GM10248 (cell line): ENCODE measurements around the gene DACH1.

Experiments used
- CTCF ChIA-PET: fragments of 300-600 bp; sonication (Branson Sonifier 250); formaldehyde crosslinking; extraction: SDS; loops from one replicate; lab custom pipeline; 2021; ENCODE audit warnings: antibody characterized with exemption; lab: Yijun Ruan, JAX
- POLR2A ChIA-PET: fragments of 350-650 bp; sonication (Branson Sonifier 250); formaldehyde crosslinking; extraction: SDS; loops from one replicate; lab custom pipeline; 2020; ENCODE audit warnings: antibody characterized with exemption; lab: Yijun Ruan, JAX
- DNase-seq: peaks from one replicate; pipeline ENCODE4 v3.0.0; 2012; ENCODE audit errors: extremely low spot score
- TF ChIP-seq, protein P1 (sequence below): IDR thresholded peaks from 2 replicates; pipeline ENCODE4 v1.5.1; 2012; ENCODE audit warnings: mild to moderate bottlenecking, low read depth; ENCODE audit errors: extremely low read depth, missing control alignments, control extremely low read depth

Gene DACH1

DNA sequence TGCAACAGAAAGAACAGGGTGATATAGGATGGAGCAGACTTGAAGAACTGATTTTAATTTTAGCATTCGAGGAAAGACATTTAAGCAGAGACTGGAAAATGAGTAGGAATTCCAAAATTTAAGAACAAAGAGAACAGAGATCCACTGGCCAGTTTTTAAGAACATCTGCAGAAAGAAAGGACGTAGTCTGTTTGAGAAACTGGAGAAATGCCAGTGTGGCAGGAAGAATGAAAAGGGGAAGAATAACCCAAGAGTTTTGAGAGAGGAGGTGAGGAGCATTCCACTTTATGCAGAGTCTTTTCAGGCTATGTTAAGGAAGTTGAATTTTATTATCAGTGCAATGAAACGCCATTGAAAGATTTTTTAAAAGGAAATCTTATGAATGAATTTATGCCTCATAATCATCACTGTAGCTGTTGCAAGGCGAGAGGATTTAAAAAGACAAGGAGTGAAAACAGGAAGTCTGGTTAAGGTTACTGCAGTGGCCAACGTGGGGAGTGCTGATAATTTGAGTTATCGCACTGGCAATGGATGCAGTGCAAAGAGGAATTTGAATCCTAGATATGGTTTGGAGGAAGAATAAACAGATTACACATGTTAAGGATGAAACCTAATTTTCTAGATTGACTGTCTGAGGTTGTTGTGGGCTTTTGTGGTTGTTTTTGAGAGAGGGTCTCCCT, 253.8 kb downstream of the DACH1 start:
- CTCF ChIA-PET = no interaction called here
- TF ChIP-seq, protein P1, sequence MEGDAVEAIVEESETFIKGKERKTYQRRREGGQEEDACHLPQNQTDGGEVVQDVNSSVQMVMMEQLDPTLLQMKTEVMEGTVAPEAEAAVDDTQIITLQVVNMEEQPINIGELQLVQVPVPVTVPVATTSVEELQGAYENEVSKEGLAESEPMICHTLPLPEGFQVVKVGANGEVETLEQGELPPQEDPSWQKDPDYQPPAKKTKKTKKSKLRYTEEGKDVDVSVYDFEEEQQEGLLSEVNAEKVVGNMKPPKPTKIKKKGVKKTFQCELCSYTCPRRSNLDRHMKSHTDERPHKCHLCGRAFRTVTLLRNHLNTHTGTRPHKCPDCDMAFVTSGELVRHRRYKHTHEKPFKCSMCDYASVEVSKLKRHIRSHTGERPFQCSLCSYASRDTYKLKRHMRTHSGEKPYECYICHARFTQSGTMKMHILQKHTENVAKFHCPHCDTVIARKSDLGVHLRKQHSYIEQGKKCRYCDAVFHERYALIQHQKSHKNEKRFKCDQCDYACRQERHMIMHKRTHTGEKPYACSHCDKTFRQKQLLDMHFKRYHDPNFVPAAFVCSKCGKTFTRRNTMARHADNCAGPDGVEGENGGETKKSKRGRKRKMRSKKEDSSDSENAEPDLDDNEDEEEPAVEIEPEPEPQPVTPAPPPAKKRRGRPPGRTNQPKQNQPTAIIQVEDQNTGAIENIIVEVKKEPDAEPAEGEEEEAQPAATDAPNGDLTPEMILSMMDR = no peak
- POLR2A ChIA-PET = no interaction called here
- DNase-seq = no peak

DNA sequence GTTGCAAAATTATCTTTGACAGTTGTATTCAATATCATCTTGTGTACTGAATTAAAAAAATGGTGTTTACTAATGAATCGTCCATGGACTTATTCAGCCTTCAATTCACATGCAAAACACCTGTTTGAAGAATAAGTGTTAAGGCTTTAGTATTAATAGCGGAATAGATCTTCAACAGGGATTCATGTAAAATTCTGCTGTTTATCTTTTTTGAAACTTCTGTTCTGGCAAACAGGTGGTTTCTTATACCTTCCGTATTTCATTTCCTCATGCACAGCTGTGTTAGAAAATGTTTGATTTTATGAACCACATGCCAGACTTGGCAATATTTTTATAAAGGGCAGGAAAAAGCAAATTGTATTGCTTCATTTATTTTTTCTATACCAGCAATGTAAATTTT, 255.7 kb downstream of the DACH1 start:
- ChIA-PET CTCF (no interaction called here), POLR2A (no interaction called here)
- DNase-seq = no peak
- TF ChIP-seq, protein P1 = no peak

DNA sequence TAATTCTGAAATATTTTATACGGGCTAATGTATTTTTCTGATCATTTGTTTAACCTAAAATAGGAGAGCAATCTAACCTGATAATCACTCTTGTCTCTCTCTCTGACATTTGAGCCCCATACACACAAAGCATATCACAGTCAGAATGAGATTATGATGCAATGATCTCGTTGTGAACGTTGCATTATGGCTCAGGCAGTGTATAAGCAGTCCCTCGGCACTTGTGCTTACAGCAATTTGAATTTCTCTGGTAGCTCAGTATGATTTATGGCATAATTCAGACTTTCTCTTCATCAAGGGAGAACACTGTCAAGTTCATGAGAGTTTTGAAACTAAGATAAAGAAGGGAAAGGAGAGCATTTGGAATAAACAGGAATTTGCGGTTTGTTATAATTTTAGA, 256.1 kb downstream of the DACH1 start:
- TF ChIP-seq, protein P1 = no peak
- POLR2A ChIA-PET = no interaction called here
- CTCF ChIA-PET = no interaction called here
- no peak for DNase-seq

DNA sequence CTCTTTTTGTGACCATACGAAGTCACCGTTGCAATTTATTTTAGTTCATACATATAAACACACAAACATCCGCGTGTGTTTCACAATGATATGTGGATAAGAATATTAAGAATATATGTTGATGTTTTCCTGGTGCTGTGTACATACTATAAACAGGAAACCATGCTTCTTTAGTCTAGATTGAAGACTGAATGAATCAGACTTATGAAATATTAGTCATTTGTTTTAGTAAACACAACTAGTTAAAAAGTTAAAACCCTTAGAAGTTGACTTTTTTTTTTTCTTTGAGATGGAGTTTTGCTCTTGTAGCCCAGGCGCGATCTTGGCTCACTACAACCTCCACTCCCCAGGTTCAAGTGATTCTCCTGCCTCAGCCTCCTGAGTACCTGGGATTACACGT, 257.7 kb downstream of the DACH1 start:
- CTCF ChIA-PET = no interaction called here
- POLR2A ChIA-PET = no interaction called here
- DNase-seq = no peak
- TF ChIP-seq, protein P1 = no peak

DNA sequence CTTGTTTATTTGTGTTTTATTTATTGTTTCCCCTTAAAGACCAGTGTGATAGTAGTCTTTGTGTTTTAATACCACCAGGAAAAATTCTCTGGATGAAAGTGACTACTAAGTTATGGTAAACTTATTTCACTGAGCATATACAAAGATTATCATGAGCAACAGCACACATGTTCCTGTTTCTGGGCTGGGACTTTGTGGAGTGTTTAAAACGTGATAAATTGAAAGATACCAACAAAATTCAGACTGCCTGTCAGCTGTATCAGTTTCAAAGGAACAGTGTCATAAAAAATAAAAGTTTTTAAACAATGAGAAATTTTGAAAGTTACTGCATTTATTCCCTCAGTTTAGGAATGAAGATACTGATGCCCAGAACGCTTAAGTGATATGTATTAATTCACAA, 259.4 kb downstream of the DACH1 start:
- ChIA-PET CTCF (no interaction called here), POLR2A (no interaction called here)
- TF ChIP-seq, protein P1 = no peak
- DNase-seq = no peak

DNA sequence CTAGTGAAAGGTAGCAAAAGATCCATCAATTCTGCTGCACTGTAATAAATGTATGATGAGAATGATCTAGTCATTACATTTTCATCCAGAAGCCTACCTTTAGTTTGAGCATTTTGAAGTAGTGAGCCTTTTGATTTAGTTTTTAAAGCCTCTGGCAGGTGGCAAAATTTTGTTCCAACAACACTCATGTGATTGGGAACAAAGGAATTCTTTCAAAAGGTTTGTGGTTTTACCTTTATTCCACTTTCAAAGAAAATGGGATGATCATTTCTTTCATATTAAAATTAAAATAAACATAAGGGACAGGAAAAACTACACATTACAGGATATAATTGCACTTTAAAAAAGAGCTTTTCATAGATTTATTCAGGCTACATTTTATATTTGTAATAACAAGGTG, 260.2 kb downstream of the DACH1 start:
- ChIA-PET POLR2A (no interaction called here), CTCF (no interaction called here)
- DNase-seq = no peak
- TF ChIP-seq, protein P1 = no peak
